GM21737 (cell line): ENCODE measurements around the gene ARIH1.
"Not testable (repeated sequence)": the region's sequence is repeated elsewhere in the genome, so short reads cannot be mapped to it uniquely, and the experiment has no call there.

Source experiments
- ATAC-seq: cut with Tn5 transposase; IDR thresholded peaks from one replicate; pipeline ENCODE4 v1.9.1; 2021; ENCODE audit warnings: mild to moderate bottlenecking, moderate library complexity; ENCODE audit not compliant: unreplicated experiment

The ARIH1 gene

GRCh38 chr15:72473614-72474465 lies at the start of gene ARIH1:
Gene ARIH1, plus strand, starts transcription at chr15:72474330. Its CDS starts 310 bp downstream, at chr15:72474640.
- ATAC-seq, result peak; percentile 76

DNA sequence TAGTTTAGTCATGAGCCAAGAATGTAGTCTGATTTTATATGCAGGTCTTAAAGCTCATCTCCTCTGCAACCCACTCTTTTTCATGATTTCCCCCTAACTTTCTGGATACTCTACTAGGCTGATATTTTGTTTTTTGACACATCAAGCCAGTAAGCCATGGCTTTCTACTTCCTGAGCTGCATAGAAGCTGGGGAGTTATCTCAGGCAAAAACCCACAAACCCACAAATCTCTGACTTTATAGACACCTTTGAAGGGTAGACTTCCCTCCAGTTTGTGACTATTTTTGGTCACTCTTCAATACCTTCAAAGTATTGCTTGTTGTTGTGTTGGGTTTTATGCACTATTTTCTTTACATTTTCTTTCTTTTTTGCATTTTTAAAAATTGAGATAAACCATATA lies 47.4 kb upstream of the ARIH1 start:
- ATAC-seq, result no peak

GRCh38 chr15:72437650-72438316 lies 36.3 kb upstream of the ARIH1 start:
- ATAC-seq, result no peak

- ATAC-seq, result not testable (repeated sequence)
Measured at GRCh38 chr15:72442848-72443247, 31.3 kb upstream of the ARIH1 start.

- ATAC-seq, result no peak
Measured at GRCh38 chr15:72445426-72445825, 28.7 kb upstream of the ARIH1 start.

DNA sequence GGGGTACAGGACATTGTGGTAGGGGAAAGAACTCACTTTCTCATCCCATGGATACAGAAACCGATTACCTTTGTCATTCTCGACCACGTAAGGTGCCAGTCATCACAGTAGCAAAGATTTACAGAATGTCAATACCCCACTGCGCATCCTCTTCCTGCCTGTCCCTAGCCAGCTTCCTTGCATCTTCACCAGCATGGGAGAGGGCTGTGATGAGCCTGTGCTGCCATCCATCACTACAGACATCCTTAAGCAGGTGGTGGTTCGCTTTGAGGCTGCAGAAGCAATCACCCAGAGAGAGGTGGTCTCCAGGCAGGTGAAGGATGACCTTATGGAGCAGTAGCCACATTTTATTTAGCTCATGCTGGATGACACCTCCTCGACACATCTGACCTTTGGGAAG lies 23.3 kb upstream of the ARIH1 start:
- no peak for ATAC-seq

GRCh38 chr15:72451224-72451623 lies 22.9 kb upstream of the ARIH1 start:
- ATAC-seq, result no peak

DNA sequence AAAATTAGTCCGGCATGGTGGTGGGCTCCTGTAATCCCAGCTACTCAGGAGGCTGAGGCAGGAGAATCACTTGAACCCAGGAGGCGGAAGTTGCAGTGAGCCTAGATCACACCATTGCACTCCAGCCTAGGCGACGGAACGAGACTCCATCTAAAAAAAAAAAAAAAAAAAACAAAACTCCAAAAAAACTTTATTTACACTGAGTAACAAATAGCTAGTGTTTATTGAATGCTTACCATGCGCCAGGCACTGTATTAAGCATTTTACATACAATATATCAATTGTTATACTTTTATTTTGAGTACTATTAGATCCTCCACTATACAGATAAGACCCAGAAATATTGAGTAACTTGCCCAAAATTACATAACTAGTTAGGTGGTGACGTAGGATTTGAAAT lies 17.4 kb upstream of the ARIH1 start:
- ATAC-seq, result no peak

DNA sequence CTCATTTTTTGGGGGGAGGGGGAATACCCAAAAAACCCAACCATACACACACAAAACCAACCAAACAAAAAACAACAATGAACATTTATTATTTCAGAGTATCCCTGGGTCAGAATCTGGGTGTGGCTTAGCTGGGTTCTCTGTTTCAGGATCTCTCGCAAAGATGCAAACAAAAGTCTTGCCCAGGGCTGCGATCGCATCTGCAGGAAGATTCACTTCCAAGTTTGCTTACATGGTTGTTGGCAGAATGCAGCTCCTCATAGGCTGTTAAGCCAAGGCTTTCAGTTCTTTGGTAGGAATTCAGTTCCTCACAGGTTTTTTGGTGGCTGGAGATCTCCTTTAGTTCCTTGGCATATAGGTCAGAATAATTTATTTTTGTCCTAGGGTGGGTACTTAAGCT lies 13.7 kb upstream of the ARIH1 start:
- ATAC-seq, result no peak

DNA sequence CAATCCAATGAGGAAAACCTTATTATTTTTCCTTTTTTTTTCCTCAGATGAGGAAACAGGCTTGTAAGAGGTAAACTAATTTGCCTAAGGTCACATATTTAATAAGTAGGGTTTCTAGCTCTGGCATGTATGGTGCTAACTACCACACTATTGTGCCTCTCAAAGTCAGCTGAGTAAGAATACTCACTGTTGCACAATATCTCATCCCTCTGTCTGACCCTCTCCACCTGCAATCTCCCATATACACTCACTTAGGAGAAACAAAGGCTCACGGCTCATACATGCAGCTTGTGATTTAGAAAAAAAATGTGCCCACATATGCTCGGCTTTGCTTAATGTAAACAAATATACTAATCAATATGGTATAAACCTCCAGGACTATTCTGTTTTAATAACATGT lies 10.4 kb upstream of the ARIH1 start:
- no peak for ATAC-seq

GRCh38 chr15:72464251-72464650 lies 9.9 kb upstream of the ARIH1 start:
- ATAC-seq, result no peak

DNA sequence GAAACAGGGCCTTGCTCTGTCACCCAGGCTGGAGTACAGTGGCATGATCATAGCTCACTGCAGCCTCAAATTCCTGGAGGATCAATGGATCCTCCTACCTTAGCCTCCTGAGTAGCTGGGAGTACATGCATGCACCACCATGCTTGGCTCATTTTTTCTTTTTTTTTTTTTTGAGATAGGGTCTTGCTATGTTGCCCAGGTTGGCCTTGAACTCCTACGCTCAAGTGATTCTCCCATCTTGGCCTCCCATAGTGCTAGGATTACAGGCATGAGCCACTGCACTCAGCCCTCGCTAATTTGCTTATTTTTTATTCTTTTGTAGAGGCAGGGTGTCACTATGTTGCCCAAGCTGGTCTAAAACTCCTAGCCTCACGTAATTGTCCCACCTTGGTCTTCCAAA lies 6.0 kb upstream of the ARIH1 start:
- no peak for ATAC-seq

DNA sequence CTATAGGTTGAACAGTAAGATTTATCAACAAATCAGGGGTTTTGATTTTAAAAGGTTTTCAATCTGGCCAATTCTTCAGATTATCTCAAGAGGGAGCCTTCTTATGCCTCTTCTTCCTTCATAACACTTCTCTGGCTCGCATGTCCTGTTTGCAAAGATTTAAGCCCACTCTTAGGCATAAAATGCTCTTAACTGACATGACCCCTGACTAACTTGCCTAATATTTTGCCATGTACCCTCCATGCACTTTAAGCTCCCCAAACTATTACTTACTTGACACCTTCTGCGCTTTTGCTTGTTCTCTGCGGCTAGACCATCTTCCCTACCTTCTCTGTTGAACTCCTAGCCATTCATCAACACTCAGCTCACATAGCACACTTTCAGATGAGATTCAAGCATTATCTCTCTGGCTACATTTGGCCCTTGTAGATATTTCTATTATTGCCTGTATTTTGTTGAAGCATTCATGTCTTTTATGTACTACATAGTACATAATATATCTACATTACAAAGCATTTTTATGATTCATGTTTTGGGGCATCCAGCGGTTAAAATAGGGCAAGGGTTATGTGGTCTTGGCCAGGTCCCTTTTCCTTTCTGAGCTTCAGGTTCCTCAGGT lies 1.0 kb upstream of the ARIH1 start:
- ATAC-seq, result no peak

- ATAC-seq, result peak; percentile 7
Measured at GRCh38 chr15:72474466-72474911, 359 bp downstream of the ARIH1 start.

- peak; percentile 38 for ATAC-seq
Measured at GRCh38 chr15:72474912-72475628, 940 bp downstream of the ARIH1 start.

DNA sequence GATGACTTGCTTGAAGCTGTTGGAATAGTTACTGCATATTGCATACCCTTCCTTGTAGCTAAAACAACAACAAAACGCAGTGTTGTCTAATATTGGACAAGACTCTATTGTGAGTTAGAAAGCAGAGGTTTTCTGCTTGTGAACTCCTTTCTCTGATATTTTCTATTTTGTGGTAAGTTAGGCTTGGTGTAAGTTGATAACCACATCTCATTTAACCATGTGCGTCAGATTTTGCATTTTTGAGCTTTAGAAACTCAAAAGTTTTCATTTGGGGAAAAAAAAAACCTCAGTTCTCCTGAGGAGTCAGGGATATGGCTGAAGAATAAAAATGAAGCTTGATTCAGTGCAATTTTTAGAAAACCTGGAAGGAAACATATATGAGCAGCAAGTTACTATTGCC lies 1.5 kb downstream of the ARIH1 start:
- no peak for ATAC-seq

DNA sequence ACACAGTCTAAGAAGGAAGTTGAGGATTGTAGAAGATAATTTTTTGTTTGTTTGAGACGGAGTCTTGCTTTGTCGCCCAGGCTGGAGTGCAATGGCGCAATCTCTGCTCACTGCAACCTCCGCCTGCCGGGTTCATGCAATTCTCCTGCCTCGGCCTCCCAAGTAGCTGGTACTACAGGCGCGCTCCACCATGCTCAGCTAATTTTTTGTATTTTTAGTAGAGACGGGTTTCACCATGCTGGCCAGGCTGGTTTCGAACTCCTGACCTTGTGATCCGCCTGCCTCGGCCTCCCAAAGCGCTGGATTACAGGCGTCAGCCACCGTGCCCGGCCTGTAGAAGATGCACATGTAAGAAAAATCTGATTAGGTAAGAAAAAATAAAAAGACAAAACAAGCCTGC lies 2.2 kb downstream of the ARIH1 start:
- ATAC-seq, result not testable (repeated sequence)

DNA sequence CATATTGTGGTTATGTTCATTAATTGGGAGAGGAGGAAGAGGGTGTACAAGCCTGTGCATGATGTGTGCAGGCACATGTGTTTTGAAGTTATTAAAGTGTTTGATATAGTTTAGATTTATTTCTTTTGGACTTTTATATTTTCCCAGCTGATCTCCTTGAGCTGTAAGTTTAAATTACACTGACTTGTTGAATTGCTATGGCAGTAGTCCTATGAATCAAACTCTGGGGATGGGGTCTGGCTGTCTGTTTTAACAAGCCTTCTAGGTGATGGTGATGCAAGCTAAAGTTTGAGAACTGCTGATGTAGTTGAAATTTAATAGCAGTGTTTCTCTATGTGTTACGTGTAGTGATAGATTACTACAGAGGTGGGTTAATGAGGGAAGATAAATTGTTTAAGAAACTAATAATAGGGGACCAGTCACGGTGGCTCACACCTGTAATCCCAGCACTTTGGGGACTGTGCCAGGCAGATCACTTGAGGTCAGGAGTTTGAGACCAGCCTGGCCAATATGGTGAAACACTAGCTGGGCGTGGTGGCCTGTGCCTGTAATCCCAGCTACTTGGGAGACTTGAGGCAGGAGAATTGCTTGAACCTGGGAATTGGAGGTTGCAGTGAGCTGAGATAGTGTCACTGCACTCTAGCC lies 7.0 kb downstream of the ARIH1 start:
- ATAC-seq, result no peak

DNA sequence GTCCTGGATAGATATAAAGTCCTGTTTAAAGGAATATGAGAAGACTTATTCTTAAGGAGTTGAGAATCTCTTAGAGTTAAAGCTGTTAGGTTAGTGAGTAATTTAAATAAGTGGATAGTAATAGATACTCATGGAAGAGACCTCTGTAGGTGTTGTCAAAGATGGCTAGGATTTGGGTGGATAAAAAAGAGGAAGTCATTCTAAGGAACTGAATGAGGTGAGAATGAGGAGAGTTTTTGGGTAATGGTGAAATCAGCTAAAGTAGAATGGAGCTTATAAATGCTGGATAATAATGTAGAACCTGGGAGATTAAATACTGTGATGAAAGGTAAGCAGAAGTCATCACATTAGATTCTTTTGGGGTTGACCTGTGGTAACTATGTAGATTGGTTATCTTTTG lies 8.1 kb downstream of the ARIH1 start:
- no peak for ATAC-seq

DNA sequence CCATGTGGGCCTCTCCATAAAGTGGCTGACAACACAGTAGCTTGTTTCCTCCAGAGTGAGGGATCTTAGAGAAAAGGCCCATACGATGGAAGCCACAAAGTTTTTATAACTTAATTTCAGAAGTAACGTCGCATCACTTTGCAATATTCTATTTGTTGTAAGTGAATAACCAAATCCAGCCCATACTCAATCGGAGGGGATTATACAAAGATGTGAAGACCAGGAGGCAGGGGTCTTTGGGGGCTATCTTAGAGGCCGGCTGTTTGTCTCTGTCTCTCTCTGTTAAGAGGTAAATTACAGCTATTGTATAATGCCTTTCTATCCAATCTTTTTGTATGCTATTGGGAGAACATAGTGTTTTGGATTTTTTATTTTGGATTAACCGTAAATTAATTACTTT lies 9.1 kb downstream of the ARIH1 start:
- no peak for ATAC-seq

- ATAC-seq, result no peak
Measured at GRCh38 chr15:72486144-72486543, 12.0 kb downstream of the ARIH1 start.
